HFFc6 (cell line): ENCODE results near the gene COPS2. TPM values are rescaled to one million over a fixed set of nuclear protein-coding genes. Genes with fewer than 3 reads are reported as not detected.

ENCODE experiments used
- DNase-seq: peaks from one replicate; pipeline ENCODE4 v3.0.0-alpha.2; 2018
- H3K27ac Mint-ChIP-seq: 2 replicates; pipeline ENCODE4 v1.8.0; 2020; ENCODE audit warnings: mild to moderate bottlenecking, mixed read lengths
- H3K27me3 Mint-ChIP-seq: 2 replicates; pipeline ENCODE4 v1.8.0; 2021; ENCODE audit warnings: mild to moderate bottlenecking, moderate library complexity, mixed read lengths; ENCODE audit not compliant: insufficient read depth
- H3K36me3 Mint-ChIP-seq: 2 replicates; pipeline ENCODE4 v1.8.0; 2021; ENCODE audit warnings: low read depth, mixed read lengths
- H3K4me1 Mint-ChIP-seq: 2 replicates; pipeline ENCODE4 v1.8.0; 2020; ENCODE audit warnings: low read depth, mixed read lengths
- H3K4me3 Mint-ChIP-seq: 2 replicates; pipeline ENCODE4 v1.8.0; 2020; ENCODE audit warnings: mild to moderate bottlenecking, moderate library complexity, mixed read lengths
- H3K9me3 Mint-ChIP-seq: 2 replicates; pipeline ENCODE4 v1.8.0; 2020; ENCODE audit warnings: mild to moderate bottlenecking, mixed read lengths
- CTCF ChIP-seq: fragments of 200-600 bp; sonication (generic); IDR thresholded peaks from 2 replicates; pipeline ENCODE4 v1.5.0; 2021; ENCODE audit warnings: antibody characterized with exemption, mild to moderate bottlenecking
- total RNA-seq, 6 experiments: library from RNA; stranded (reverse); fragmentation: NEBNext Ultra II Directional; extraction: Animal tissue kit (Norgen Biotek cat#: 25700); gene quantifications; 2 replicates in 1 of 6; 3 replicates in 5 of 6; pipeline ENCODE4 v1.2.3, GENCODE V29; 2021

Gene COPS2
- total RNA-seq, 6 experiments from 2014 or later: 116 to 126 (median 122) TPM

GRCh38 chr15:49085696-49086459 lies 69.5 kb downstream of the COPS2 start:
- no peak overlapping the region for H3K27ac Mint-ChIP-seq
- no peaks in the 10 kb centered on the region for H3K9me3 Mint-ChIP-seq
- H3K4me1 Mint-ChIP-seq: peaks cover 31% of the 10 kb centered on the region
- no peak for DNase-seq
- H3K27me3 Mint-ChIP-seq: no peaks in the 10 kb centered on the region
- H3K4me3 Mint-ChIP-seq: no peak overlapping the region
- no peaks in the 10 kb centered on the region for H3K36me3 Mint-ChIP-seq
- no peak for TF ChIP-seq CTCF

GRCh38 chr15:49084285-49084570 lies 71.2 kb downstream of the COPS2 start:
- Mint-ChIP-seq H3K4me1 (peaks cover 31% of the 10 kb centered on the region), H3K4me3 (no peak overlapping the region), H3K36me3 (no peaks in the 10 kb centered on the region), H3K9me3 (no peaks in the 10 kb centered on the region), H3K27me3 (no peaks in the 10 kb centered on the region), H3K27ac (peak overlapping the region; percentile 91; the same call in 1 of the 2 replicates)
- no peak for TF ChIP-seq CTCF
- DNase-seq: no peak

GRCh38 chr15:49083401-49084284 lies 71.8 kb downstream of the COPS2 start:
- H3K4me1 Mint-ChIP-seq: peaks cover 31% of the 10 kb centered on the region
- no peaks in the 10 kb centered on the region for H3K36me3 Mint-ChIP-seq
- H3K27me3 Mint-ChIP-seq: no peaks in the 10 kb centered on the region
- peak overlapping the region; percentile 39 for H3K4me3 Mint-ChIP-seq
- H3K9me3 Mint-ChIP-seq: no peaks in the 10 kb centered on the region
- TF ChIP-seq CTCF: no peak
- peak overlapping the region; percentile 91 for H3K27ac Mint-ChIP-seq
- peak; percentile 57 for DNase-seq

GRCh38 chr15:49082960-49083359 lies 72.4 kb downstream of the COPS2 start:
- Mint-ChIP-seq H3K27ac (peak overlapping the region; percentile 91), H3K36me3 (no peaks in the 10 kb centered on the region), H3K4me3 (peak overlapping the region; percentile 39), H3K4me1 (peaks cover 31% of the 10 kb centered on the region), H3K27me3 (no peaks in the 10 kb centered on the region), H3K9me3 (no peaks in the 10 kb centered on the region)
- DNase-seq: peak; percentile 57
- no peak for TF ChIP-seq CTCF

- TF ChIP-seq CTCF: no peak
- H3K9me3 Mint-ChIP-seq: no peaks in the 10 kb centered on the region
- H3K4me1 Mint-ChIP-seq: peaks cover 34% of the 10 kb centered on the region
- H3K27ac Mint-ChIP-seq: no peak overlapping the region
- H3K4me3 Mint-ChIP-seq: no peak overlapping the region
- H3K27me3 Mint-ChIP-seq: no peaks in the 10 kb centered on the region; the same call in 1 of the 2 replicates
- no peaks in the 10 kb centered on the region for H3K36me3 Mint-ChIP-seq
- no peak for DNase-seq
Measured at GRCh38 chr15:49079340-49080039, 75.9 kb downstream of the COPS2 start.
